Measurements from ENCODE around the gene ATP2A3. TPM values are rescaled to one million over a fixed set of nuclear protein-coding genes. Genes with fewer than 3 reads are reported as not detected.

Gene ATP2A3
- total RNA-seq, 1 donor from 2014 or later = 7.7 TPM

Other genes with a start within 250 kb of the ATP2A3 start
- 0.22 TPM for gene HASPIN, start 240.5 kb downstream of the ATP2A3 start, total RNA-seq
- 17.6 TPM for gene ITGAE, start 163.2 kb downstream of the ATP2A3 start, total RNA-seq
- gene NCBP3, start 118.2 kb downstream of the ATP2A3 start, total RNA-seq = 15.3 TPM
- 3.8 TPM for gene CAMKK1, start 71.4 kb downstream of the ATP2A3 start, total RNA-seq
- 0.16 TPM for gene P2RX1, start 48.0 kb downstream of the ATP2A3 start, total RNA-seq
- 30.4 TPM for gene ZZEF1, start 178.6 kb upstream of the ATP2A3 start, total RNA-seq
- gene CYB5D2, start 178.8 kb upstream of the ATP2A3 start, total RNA-seq = 7.5 TPM

Measured in Right ventricle myocardium inferior (tissue), 1 donor.